ENCODE data around the gene ORAI2.
"Not testable (repeated sequence)": the region's sequence is repeated elsewhere in the genome, so short reads cannot be mapped to it uniquely, and the experiment has no call there.

ORAI2 gene

GRCh38 chr7:102494026-102494425, 60.7 kb downstream of the ORAI2 start:
- Histone ChIP-seq H3K4me2 (peak overlapping the region; percentile 59), H3K4me3 (0 out of 2 replicates have a peak overlapping the region, but pooled peaks have one; percentile 41)
- not testable (repeated sequence) for H3K36me3 ChIP-seq, H3K27me3 ChIP-seq, H3K4me1 ChIP-seq, H4K20me1 ChIP-seq, H3K9me3 ChIP-seq, H3K9ac ChIP-seq, H3K27ac ChIP-seq

- not testable (repeated sequence) for H3K4me2 ChIP-seq, H3K9me3 ChIP-seq, H3K27me3 ChIP-seq, H3K4me3 ChIP-seq, H3K36me3 ChIP-seq, H3K27ac ChIP-seq, H3K4me1 ChIP-seq, H3K9ac ChIP-seq, H4K20me1 ChIP-seq
These were observed 61.2 kb downstream of the ORAI2 start for GRCh38 chr7:102494473-102495149.

- not testable (repeated sequence) for H4K20me1 ChIP-seq, H3K27ac ChIP-seq, H3K4me3 ChIP-seq, H3K9me3 ChIP-seq, H3K27me3 ChIP-seq, H3K36me3 ChIP-seq, H3K4me2 ChIP-seq, H3K4me1 ChIP-seq, H3K9ac ChIP-seq
These were observed 63.5 kb downstream of the ORAI2 start for GRCh38 chr7:102496861-102497260.

GRCh38 chr7:102497308-102497707, 63.9 kb downstream of the ORAI2 start:
- not testable (repeated sequence) for H3K4me2 ChIP-seq, H3K9ac ChIP-seq, H3K27ac ChIP-seq, H4K20me1 ChIP-seq, H3K9me3 ChIP-seq, H3K27me3 ChIP-seq, H3K4me1 ChIP-seq, H3K36me3 ChIP-seq, H3K4me3 ChIP-seq

- H3K36me3 ChIP-seq, H3K4me3 ChIP-seq, H3K27me3 ChIP-seq, H4K20me1 ChIP-seq, H3K9ac ChIP-seq, H3K4me2 ChIP-seq, H3K9me3 ChIP-seq, H3K4me1 ChIP-seq, H3K27ac ChIP-seq: not testable (repeated sequence)
These were observed 64.9 kb downstream of the ORAI2 start for GRCh38 chr7:102498321-102498720.

GRCh38 chr7:102503141-102503540, 69.8 kb downstream of the ORAI2 start:
- H3K36me3 ChIP-seq, H3K9ac ChIP-seq, H3K9me3 ChIP-seq, H3K4me3 ChIP-seq, H3K27ac ChIP-seq, H3K27me3 ChIP-seq, H3K4me1 ChIP-seq, H3K4me2 ChIP-seq, H4K20me1 ChIP-seq: not testable (repeated sequence)

- not testable (repeated sequence) for H3K27ac ChIP-seq, H3K27me3 ChIP-seq, H3K9ac ChIP-seq, H4K20me1 ChIP-seq, H3K4me3 ChIP-seq, H3K36me3 ChIP-seq, H3K4me1 ChIP-seq, H3K4me2 ChIP-seq, H3K9me3 ChIP-seq
These were observed 72.2 kb downstream of the ORAI2 start for GRCh38 chr7:102505298-102506185.
